Transverse colon (tissue), 4 donors: ENCODE measurements around the gene HTRA3. TPM values are rescaled to one million over a fixed set of nuclear protein-coding genes. Genes with fewer than 3 reads are reported as not detected.

ENCODE experiments used
- DNase-seq: peaks from one replicate; pipeline ENCODE4 v3.0.0-alpha.2; 2019
- H3K27ac ChIP-seq, 4 donors: fragments of 200-600 bp; sonication (generic); 2 replicates each; pipeline ENCODE4 v1.5.1; 2016 to 2018; ENCODE audit warnings: inconsistent platforms in 4 of 4
- H3K27me3 ChIP-seq: fragments of 200-600 bp; sonication (generic); 2 replicates; pipeline ENCODE4 v1.5.1; 2017; ENCODE audit warnings: inconsistent platforms
- H3K36me3 ChIP-seq, 4 donors: fragments of 200-600 bp; sonication (generic); 2 replicates each; pipeline ENCODE4 v1.5.1; 2017 to 2019; ENCODE audit warnings: inconsistent platforms in 4 of 4
- H3K4me1 ChIP-seq, 4 donors: fragments of 200-600 bp; sonication (generic); 2 replicates each; pipeline ENCODE4 v1.5.1; 2017 to 2020; ENCODE audit warnings: inconsistent platforms in 4 of 4
- H3K4me3 ChIP-seq, 4 donors: fragments of 200-600 bp; sonication (generic); 1 replicate in 1 of 4; 2 replicates in 3 of 4; pipeline versions ENCODE4 v1.5.1 to v1.6.1; 2017 to 2019; ENCODE audit warnings: inconsistent platforms in 4 of 4
- H3K9me3 ChIP-seq, 2 donors: fragments of 200-600 bp; sonication (generic); 2 replicates each; pipeline ENCODE4 v1.5.1; 2017 to 2019; ENCODE audit warnings: inconsistent platforms in 2 of 2
- EP300 ChIP-seq: sonication (generic); formaldehyde crosslinking; IDR thresholded peaks from one replicate; pipeline ENCODE4 v1.6.1; 2017; ENCODE audit warnings: antibody characterized with exemption, low read depth
- POLR2A ChIP-seq: fragments of 450-650 bp; IDR thresholded peaks from one replicate; pipeline ENCODE4 v1.6.1; 2016; ENCODE audit warnings: antibody characterized with exemption, mild to moderate bottlenecking, moderate library complexity
- POLR2AphosphoS5 ChIP-seq, 3 donors: sonication (generic); formaldehyde crosslinking; IDR thresholded peaks; one replicate each; pipeline ENCODE4 v1.6.1; 2016; ENCODE audit warnings: antibody characterized with exemption in 3 of 3
- WGBS, 2 donors: methylation state at CpG; one replicate each; pipeline ENCODE4 v1.1.5; 2018; ENCODE audit warnings: low coverage in 1 of 2; 5-methylcytosine and 5-hydroxymethylcytosine counted together
- in situ Hi-C, 4 donors: fragments of 200-750 bp; cut with MboI; loops; one replicate each; pipeline versions ENCODE4 v1.15.0 to v1.15.1; 2017; ENCODE audit warnings: low sequenced_read_pairs in 3 of 4, low pct_ligation_motif_present in 1 of 4, low pct_unique_long_range_greater_than_20kb in 1 of 4
- intact Hi-C: fragments of 100-400 bp; cut with DNase I; formaldehyde crosslinking; loops from one replicate; pipeline ENCODE4 v1.15.1; 2023; ENCODE audit warnings: low total_unique reads
- total RNA-seq, 4 donors: library from RNA; depleted of rRNA; stranded (reverse); fragments of >200 nt; gene quantifications; one replicate each; pipeline ENCODE4 v1.1.0, GENCODE V29; 2016
- TF ChIP-seq, protein P1 (sequence below), 5 experiments: fragments of 200-600 bp in 3 of 5; fragments of 450-650 bp in 2 of 5; sonication (generic) in 3 of 5; IDR thresholded peaks; 1 replicate in 2 of 5; 2 replicates in 3 of 5; pipeline ENCODE4 v1.5.1; 2016 to 2017; ENCODE audit warnings: antibody characterized with exemption in 5 of 5, inconsistent platforms in 3 of 5, mild to moderate bottlenecking in 2 of 5, moderate library complexity in 1 of 5

Gene HTRA3
- total RNA-seq, 4 donors from 2014 or later: 1.5 to 11.9 (median 6.5) TPM

DNA sequence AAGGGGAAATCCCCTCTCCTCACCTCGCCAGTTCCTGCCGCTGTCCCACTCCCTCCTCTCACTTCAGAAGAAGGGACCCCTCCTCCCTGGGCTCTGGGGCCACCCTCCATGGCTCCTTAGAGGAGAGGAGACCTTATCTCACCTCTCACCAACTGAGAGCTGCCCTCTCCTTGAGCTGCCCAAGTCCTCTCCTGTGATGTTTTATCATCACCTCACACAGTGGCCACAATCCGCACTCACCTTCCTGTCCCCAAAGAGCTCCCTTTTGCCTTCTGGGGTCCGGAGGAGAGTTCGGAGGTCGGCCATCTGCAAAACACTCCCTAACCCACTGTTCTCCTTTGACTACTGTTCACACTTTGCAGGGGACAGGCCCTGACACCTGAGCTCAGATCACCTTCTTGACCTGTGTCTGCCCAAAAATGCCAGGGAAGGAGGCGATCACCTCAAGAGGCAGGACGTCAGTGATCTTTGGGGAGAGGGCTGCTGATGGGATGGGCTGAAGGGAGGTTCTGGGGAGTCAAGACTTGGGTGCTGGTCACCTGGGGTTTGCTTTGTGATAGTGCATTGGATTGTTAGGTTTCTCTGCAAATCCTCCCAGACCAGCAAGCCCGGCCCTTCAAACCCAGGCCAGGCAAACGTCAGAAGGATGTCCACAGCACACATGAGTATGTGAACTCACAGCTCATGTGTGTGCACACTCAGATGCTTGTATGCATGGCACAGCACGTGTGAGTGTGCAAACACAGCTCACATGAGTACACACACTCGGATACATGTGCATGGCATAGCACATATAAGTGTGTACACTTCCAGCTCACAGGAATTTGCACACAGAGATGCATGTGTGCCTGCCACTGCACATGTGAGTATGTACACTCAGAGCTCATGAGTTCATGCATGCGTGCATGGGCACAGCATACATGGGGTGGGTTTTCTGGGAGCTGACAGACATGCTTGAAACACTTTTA lies 41.8 kb downstream of the HTRA3 start:
- WGBS, 2 donors: 68% methylated on average over 13 of the region's 13 CpGs; no CpG with 5 or more reads in 1 of the 2 donors
- DNase-seq: no peak

DNA sequence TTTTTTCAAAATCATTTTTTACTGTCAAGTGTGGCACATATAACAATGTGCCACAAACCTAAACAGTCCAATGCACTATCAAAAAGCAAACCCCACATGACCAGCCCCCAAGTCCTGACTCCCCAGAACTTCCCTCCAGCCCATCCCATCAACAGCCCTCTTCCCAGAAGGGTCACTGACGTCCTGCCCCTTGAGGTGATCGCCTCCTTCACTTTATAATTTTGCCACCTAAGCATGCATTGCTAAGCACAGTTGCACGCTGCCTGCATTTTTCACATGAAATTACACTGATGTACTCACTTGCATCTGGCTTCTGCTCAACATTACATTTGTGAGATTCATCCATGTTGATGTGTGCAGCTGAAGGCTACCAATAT lies 42.5 kb downstream of the HTRA3 start:
- Histone ChIP-seq H3K27me3 (no peaks in the 10 kb centered on the region), H3K36me3 (no peaks in the 10 kb centered on the region), H3K9me3 (no peaks in the 10 kb centered on the region), H3K4me1 (peaks cover 4 to 11% (median 6%) of the 10 kb centered on the region in 4 donors), H3K4me3 (no peak overlapping the region), H3K27ac (no peak overlapping the region)
- no peak for DNase-seq
- in situ Hi-C loops: no loop called here
- TF ChIP-seq POLR2A (no peak), POLR2AphosphoS5 (IDR thresholded peaks at IDR 0.05) (no peak), EP300 (no peak)
- TF ChIP-seq, protein P1, sequence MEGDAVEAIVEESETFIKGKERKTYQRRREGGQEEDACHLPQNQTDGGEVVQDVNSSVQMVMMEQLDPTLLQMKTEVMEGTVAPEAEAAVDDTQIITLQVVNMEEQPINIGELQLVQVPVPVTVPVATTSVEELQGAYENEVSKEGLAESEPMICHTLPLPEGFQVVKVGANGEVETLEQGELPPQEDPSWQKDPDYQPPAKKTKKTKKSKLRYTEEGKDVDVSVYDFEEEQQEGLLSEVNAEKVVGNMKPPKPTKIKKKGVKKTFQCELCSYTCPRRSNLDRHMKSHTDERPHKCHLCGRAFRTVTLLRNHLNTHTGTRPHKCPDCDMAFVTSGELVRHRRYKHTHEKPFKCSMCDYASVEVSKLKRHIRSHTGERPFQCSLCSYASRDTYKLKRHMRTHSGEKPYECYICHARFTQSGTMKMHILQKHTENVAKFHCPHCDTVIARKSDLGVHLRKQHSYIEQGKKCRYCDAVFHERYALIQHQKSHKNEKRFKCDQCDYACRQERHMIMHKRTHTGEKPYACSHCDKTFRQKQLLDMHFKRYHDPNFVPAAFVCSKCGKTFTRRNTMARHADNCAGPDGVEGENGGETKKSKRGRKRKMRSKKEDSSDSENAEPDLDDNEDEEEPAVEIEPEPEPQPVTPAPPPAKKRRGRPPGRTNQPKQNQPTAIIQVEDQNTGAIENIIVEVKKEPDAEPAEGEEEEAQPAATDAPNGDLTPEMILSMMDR (IDR thresholded peaks at IDR 0.05): no peak
- WGBS, 2 donors: 75 to 95% methylated on average over 1 to 3 of the region's 3 CpGs
- intact Hi-C loops: no loop called here

More for the DNA sequence above, 41.8 kb downstream of the HTRA3 start:
- H3K36me3 ChIP-seq: no peaks in the 10 kb centered on the region
- H3K4me3 ChIP-seq: no peak overlapping the region
- H3K9me3 ChIP-seq: no peaks in the 10 kb centered on the region
- TF ChIP-seq, protein P1 (IDR thresholded peaks at IDR 0.05): no peak
- TF ChIP-seq POLR2AphosphoS5 (IDR thresholded peaks at IDR 0.05) (no peak), EP300 (no peak), POLR2A (no peak)
- in situ Hi-C loops (no loop called here), intact Hi-C loops (no loop called here)
- no peak overlapping the region for H3K27ac ChIP-seq
- H3K27me3 ChIP-seq: no peaks in the 10 kb centered on the region
- peaks cover 4 to 11% (median 6%) of the 10 kb centered on the region in 4 donors for H3K4me1 ChIP-seq

DNA sequence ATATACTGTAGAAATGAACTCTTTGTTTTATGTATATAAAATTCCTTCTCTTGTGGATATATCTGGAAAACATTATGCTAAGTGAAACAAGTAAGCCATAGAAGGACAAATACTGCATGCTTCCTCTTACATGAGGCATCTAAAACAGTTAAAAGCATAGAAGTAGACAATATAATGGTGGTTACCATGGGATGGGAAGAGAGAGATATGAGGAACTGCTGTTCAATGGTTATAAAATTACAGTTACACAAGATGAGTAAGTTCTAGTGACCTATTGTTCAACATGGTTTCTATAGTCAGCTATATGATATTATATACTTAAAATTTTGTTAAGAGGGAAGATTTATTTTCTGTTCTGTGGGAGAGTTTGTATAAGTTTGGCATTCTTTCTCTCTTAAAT lies 43.4 kb downstream of the HTRA3 start:
- Histone ChIP-seq H3K9me3 (no peaks in the 10 kb centered on the region), H3K4me1 (peaks cover 4 to 11% (median 6%) of the 10 kb centered on the region in 4 donors), H3K36me3 (no peaks in the 10 kb centered on the region), H3K4me3 (no peak overlapping the region), H3K27me3 (no peaks in the 10 kb centered on the region), H3K27ac (no peak overlapping the region)
- DNase-seq: no peak
- intact Hi-C loops (no loop called here), in situ Hi-C loops (no loop called here)
- TF ChIP-seq EP300: no peak

DNA sequence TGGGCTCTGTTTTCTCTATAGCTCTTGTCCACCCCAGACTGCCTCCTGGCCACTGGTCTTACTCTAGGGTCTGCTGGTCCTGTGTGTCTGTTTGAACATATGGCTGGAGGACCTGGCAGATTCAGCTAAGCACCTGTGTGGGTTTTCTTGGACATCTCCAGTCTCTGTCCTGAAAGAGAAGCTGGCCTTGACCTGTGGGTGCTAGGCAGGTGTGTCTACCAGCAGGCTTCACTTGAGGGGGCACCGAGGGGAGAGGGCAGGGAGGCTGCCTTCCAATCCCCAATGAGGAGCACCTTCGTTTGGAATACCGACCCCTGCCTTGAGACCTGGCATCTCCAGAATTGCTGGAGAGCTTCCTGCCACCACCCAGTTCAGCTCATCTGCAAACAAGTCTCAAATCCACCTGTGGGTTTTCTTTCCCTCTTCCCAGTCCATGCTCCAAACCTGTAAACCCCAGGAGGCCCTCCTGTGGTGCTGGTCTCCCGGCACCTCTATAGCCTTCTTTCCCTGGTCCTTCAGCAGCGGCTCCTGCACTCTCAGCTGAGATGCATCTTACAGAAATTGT lies 45.2 kb downstream of the HTRA3 start:
- WGBS, 2 donors: 94% methylated on average over 2 to 5 of the region's 5 CpGs
- in situ Hi-C loops: no loop called here
- no peaks in the 10 kb centered on the region for H3K36me3 ChIP-seq
- no peak for DNase-seq
- H3K27me3 ChIP-seq: no peaks in the 10 kb centered on the region
- no peak overlapping the region for H3K4me3 ChIP-seq
- H3K9me3 ChIP-seq: no peaks in the 10 kb centered on the region
- TF ChIP-seq POLR2A: no peak
- TF ChIP-seq, protein P1 (IDR thresholded peaks at IDR 0.05): no peak
- no peak for TF ChIP-seq POLR2AphosphoS5 (IDR thresholded peaks at IDR 0.05)
- no peak for TF ChIP-seq EP300
- intact Hi-C loops: no loop called here
- no peak overlapping the region for H3K27ac ChIP-seq
- peaks cover 4 to 10% (median 8%) of the 10 kb centered on the region in 4 donors for H3K4me1 ChIP-seq
